HCT116 (cell line): ENCODE data around the gene CERS6. TPM values are rescaled to one million over a fixed set of nuclear protein-coding genes. Genes with fewer than 3 reads are reported as not detected.

Source experiments
- ATAC-seq: fragments of 200-7000 bp; cut with Tn5 transposase; 2 replicates; pipeline ENCODE4 v1.9.1; 2020; ENCODE audit warnings: mild to moderate bottlenecking, moderate library complexity
- BruUV-seq: library from RNA; stranded (reverse); fragments of 400-500 nt; replicated peaks from 2 replicates; lab custom pipeline; 2021; lab: Mats Ljungman, UMichigan
- CTCF ChIA-PET: fragments of 300-600 bp; sonication (Branson Sonifier 250); formaldehyde crosslinking; loops from one replicate; lab custom pipeline; 2021; ENCODE audit warnings: antibody characterized with exemption; lab: Charles Lee
- POLR2A ChIA-PET: fragments of 300-600, 350-600 bp; sonication (Branson Sonifier 250); formaldehyde crosslinking; loops from one replicate; lab custom pipeline; 2021; ENCODE audit warnings: antibody characterized with exemption; lab: Charles Lee
- RAD21 ChIA-PET, 2 experiments: fragments of 300-600 bp; sonication (Branson Sonifier 250); formaldehyde crosslinking; loops; one replicate each; lab custom pipeline; 2023; ENCODE audit warnings: low total read pairs in 2 of 2; ENCODE audit not compliant: uncharacterized antibody in 2 of 2, unreplicated experiment in 2 of 2, low non-redundant PET in 1 of 2; lab: Charles Lee
- DNase-seq: peaks from one replicate; pipeline ENCODE4 v3.0.0-alpha.2; 2010; ENCODE audit warnings: low read depth, low spot score
- H2AFZ ChIP-seq: fragments of 200-600 bp; shearing (Covaris generic), sonication (generic); 2 replicates; pipeline ENCODE4 v1.6.1; 2017; ENCODE audit warnings: low read depth, mixed run types, mixed read lengths, antibody characterized with exemption, low read length; ENCODE audit not compliant: poor library complexity, severe bottlenecking
- H3K27ac ChIP-seq: 2 replicates; pipeline ENCODE4 v1.5.1; 2012; ENCODE audit warnings: low read depth, low read length
- H3K27me3 ChIP-seq: fragments of 200-600 bp; sonication (generic); 2 replicates; pipeline ENCODE4 v1.6.1; 2016; ENCODE audit warnings: mixed run types, low read length, mixed read lengths; ENCODE audit not compliant: insufficient read depth
- H3K36me3 ChIP-seq, 2 experiments: fragments of 200-500 bp in 1 of 2; fragments of 200-600 bp in 1 of 2; sonication (Bioruptor generic) in 1 of 2; sonication (generic) in 1 of 2; 2 replicates each; pipeline versions ENCODE4 v1.5.1 to v1.6.1; 2014 to 2016; ENCODE audit warnings: low read length in 2 of 2, inconsistent platforms in 1 of 2, mixed read lengths in 1 of 2, mixed run types in 1 of 2; ENCODE audit not compliant: insufficient read depth in 2 of 2, control insufficient read depth in 1 of 2
- H3K4me1 ChIP-seq, 2 experiments: fragments of 200-600 bp in 1 of 2; sonication (generic) in 1 of 2; 2 replicates each; pipeline versions ENCODE4 v1.5.1 to v1.6.1; 2012 to 2017; ENCODE audit warnings: low read length in 2 of 2, inconsistent platforms in 1 of 2, mild to moderate bottlenecking in 1 of 2, mixed read lengths in 1 of 2, mixed run types in 1 of 2, moderate library complexity in 1 of 2; ENCODE audit not compliant: insufficient read depth in 2 of 2, control insufficient read depth in 1 of 2
- H3K4me2 ChIP-seq: fragments of 200-600 bp; sonication (generic); 2 replicates; pipeline ENCODE4 v1.6.1; 2017; ENCODE audit warnings: mixed run types, low read length, mixed read lengths
- H3K4me3 ChIP-seq, 2 experiments: fragments of 200-600 bp in 1 of 2; sonication (generic) in 1 of 2; replicated peaks in 1 of 2; 2 replicates each; pipeline ENCODE4 v1.5.1; 2011 to 2016; ENCODE audit warnings: low read length in 2 of 2, control low read depth in 1 of 2, low read depth in 1 of 2, mild to moderate bottlenecking in 1 of 2, mixed read lengths in 1 of 2, mixed run types in 1 of 2
- H3K79me2 ChIP-seq: fragments of 200-600 bp; sonication (generic); 2 replicates; pipeline ENCODE4 v1.6.1; 2017; ENCODE audit warnings: mild to moderate bottlenecking, mixed run types, low read length, moderate library complexity, mixed read lengths; ENCODE audit not compliant: insufficient read depth
- H3K9ac ChIP-seq: fragments of 200-600 bp; sonication (generic); 2 replicates; pipeline ENCODE4 v1.6.1; 2016; ENCODE audit warnings: low read length, mixed read lengths
- H3K9me2 ChIP-seq: fragments of 200-600 bp; sonication (generic), shearing (Covaris generic); 2 replicates; pipeline ENCODE4 v1.6.1; 2017; ENCODE audit warnings: mixed run types, mild to moderate bottlenecking, moderate library complexity; ENCODE audit not compliant: insufficient read depth
- H3K9me3 ChIP-seq, 2 experiments: fragments of 200-500 bp in 1 of 2; fragments of 200-600 bp in 1 of 2; sonication (Bioruptor generic) in 1 of 2; sonication (generic) in 1 of 2; 2 replicates each; pipeline ENCODE4 v1.6.1; 2014 to 2017; ENCODE audit warnings: low read length in 2 of 2, mixed read lengths in 2 of 2, inconsistent platforms in 1 of 2, low read depth in 1 of 2, mild to moderate bottlenecking in 1 of 2, mixed run types in 1 of 2, moderate library complexity in 1 of 2; ENCODE audit not compliant: control insufficient read depth in 1 of 2, insufficient read depth in 1 of 2
- H4K20me1 ChIP-seq: fragments of 200-600 bp; sonication (generic), shearing (Covaris generic); 2 replicates; pipeline ENCODE4 v1.6.1; 2017; ENCODE audit warnings: mixed run types, mild to moderate bottlenecking, moderate library complexity; ENCODE audit not compliant: insufficient read depth
- CBX3 ChIP-seq: IDR thresholded peaks from 2 replicates; pipeline ENCODE4 v1.6.1; 2012; ENCODE audit warnings: low read depth
- CEBPB ChIP-seq: IDR thresholded peaks from 2 replicates; pipeline ENCODE4 v1.6.1; 2012; ENCODE audit warnings: low read depth
- CTCF ChIP-seq, 3 experiments: fragments of 200-600 bp in 1 of 3; sonication (generic) in 1 of 3; IDR thresholded peaks in 2 of 3; conservative IDR thresholded peaks in 1 of 3; 2 replicates each; pipeline ENCODE4 v1.5.1; 2012 to 2017; ENCODE audit warnings: low read depth in 2 of 3, low read length in 2 of 3, antibody characterized with exemption in 1 of 3, borderline replicate concordance in 1 of 3, control low read depth in 1 of 3, mild to moderate bottlenecking in 1 of 3, mixed read lengths in 1 of 3, mixed run types in 1 of 3, moderate library complexity in 1 of 3; ENCODE audit not compliant: insufficient read depth in 1 of 3
- EGR1 ChIP-seq: IDR thresholded peaks from 2 replicates; pipeline ENCODE4 v1.6.1; 2012; ENCODE audit warnings: low read depth
- EZH2 ChIP-seq: fragments of 200-600 bp; sonication (generic); IDR thresholded peaks from 2 replicates; pipeline ENCODE4 v1.6.1; 2017; ENCODE audit warnings: antibody characterized with exemption, mixed run types
- EZH2phosphoT487 ChIP-seq: fragments of 200-600 bp; IDR thresholded peaks from 2 replicates; pipeline ENCODE4 v1.6.1; 2018; ENCODE audit warnings: antibody characterized with exemption, borderline replicate concordance
- FOSL1 ChIP-seq: IDR thresholded peaks from 2 replicates; pipeline ENCODE4 v1.6.1; 2012; ENCODE audit warnings: low read depth
- JUND ChIP-seq: IDR thresholded peaks from 2 replicates; pipeline ENCODE4 v1.6.1; 2012
- POLR2A ChIP-seq: IDR thresholded peaks from 2 replicates; pipeline ENCODE4 v1.7.0; 2011; ENCODE audit warnings: borderline replicate concordance; ENCODE audit not compliant: insufficient read depth, insufficient read length; ENCODE audit errors: extremely low read depth
- POLR2AphosphoS5 ChIP-seq: IDR thresholded peaks from 2 replicates; pipeline ENCODE4 v1.6.1; 2011; ENCODE audit warnings: mild to moderate bottlenecking, low read depth, low read length, moderate library complexity
- RAD21 ChIP-seq: IDR thresholded peaks from 2 replicates; pipeline ENCODE4 v1.6.1; 2012; ENCODE audit warnings: low read depth, mild to moderate bottlenecking
- REST ChIP-seq: IDR thresholded peaks from 2 replicates; pipeline ENCODE4 v1.6.1; 2012; ENCODE audit warnings: low read depth
- SIN3A ChIP-seq: IDR thresholded peaks from 2 replicates; pipeline ENCODE4 v1.6.1; 2012; ENCODE audit warnings: low read depth
- SP1 ChIP-seq: IDR thresholded peaks from 2 replicates; pipeline ENCODE4 v1.6.1; 2012; ENCODE audit warnings: low read depth
- SRF ChIP-seq: IDR thresholded peaks from 2 replicates; pipeline ENCODE4 v1.6.1; 2012; ENCODE audit warnings: low read depth
- TCF7L2 ChIP-seq: IDR thresholded peaks from 2 replicates; pipeline ENCODE4 v1.7.0; 2011; ENCODE audit warnings: borderline replicate concordance, inconsistent platforms; ENCODE audit not compliant: insufficient read depth, insufficient read length; ENCODE audit errors: extremely low read depth
- ZFX ChIP-seq: fragments of 450-650 bp; IDR thresholded peaks from 2 replicates; pipeline ENCODE4 v1.6.1; 2017
- intact Hi-C: fragments of 100-400 bp; cut with micrococcal nuclease; formaldehyde crosslinking; loops from 2 replicates; pipeline ENCODE4 v1.10.0; 2022
- total RNA-seq: library from RNA; stranded (reverse); gene quantifications from one replicate; pipeline ENCODE4 v1.2.1, GENCODE V29; 2021; ENCODE audit not compliant: unreplicated experiment
- TF ChIP-seq, protein P1 (sequence below): IDR thresholded peaks from 2 replicates; pipeline ENCODE4 v1.6.1; 2012

The CERS6 gene
- total RNA-seq, 1 experiment from 2014 or later: 37.0 TPM

GRCh38 chr2:168620554-168620953 lies 164.5 kb downstream of the CERS6 start (continued):
- TF ChIP-seq RAD21 (no peak), SRF (no peak), CTCF (IDR thresholded peaks at IDR 0.05 in 2 of 3, conservative IDR thresholded peaks at IDR 0.05 in 1 of 3; ENCODE audit: borderline replicate concordance in 1 of 3, insufficient read depth in 1 of 3, low read depth in 2 of 3, low read length in 2 of 3) (no peak), POLR2AphosphoS5 (no peak)
- TF ChIP-seq, protein P1, sequence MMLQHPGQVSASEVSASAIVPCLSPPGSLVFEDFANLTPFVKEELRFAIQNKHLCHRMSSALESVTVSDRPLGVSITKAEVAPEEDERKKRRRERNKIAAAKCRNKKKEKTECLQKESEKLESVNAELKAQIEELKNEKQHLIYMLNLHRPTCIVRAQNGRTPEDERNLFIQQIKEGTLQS: no peak
- TF ChIP-seq, all 23 proteins: peak for 0

DNA sequence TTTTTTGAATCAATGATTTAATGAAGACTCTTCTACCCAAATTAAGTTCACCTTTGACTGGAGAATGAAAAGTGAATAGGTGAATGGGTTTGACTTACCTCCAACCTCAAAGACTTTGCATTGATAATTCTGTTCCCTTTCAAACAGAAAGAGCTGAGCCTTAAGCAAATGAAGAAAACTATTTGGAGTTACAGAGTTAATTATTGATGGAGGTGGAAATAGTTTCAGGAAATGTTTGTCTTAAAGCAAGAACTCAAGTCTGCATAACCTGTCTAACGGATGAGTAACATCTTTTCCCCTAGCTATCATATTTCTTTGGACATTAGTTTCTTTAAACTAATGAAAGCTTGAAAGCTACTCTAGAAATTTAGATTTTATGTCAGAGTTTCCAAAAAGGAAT lies 166.5 kb downstream of the CERS6 start:
- CTCF ChIA-PET: no interaction called here
- BruUV-seq: no TSS peak
- no peak for ATAC-seq
- no peak overlapping the region for H3K9ac ChIP-seq
- H3K79me2 ChIP-seq: no peaks in the 10 kb centered on the region
- H3K36me3 ChIP-seq: no peaks in the 10 kb centered on the region
- no peak overlapping the region for H2AFZ ChIP-seq
- H3K9me2 ChIP-seq: no peaks in the 10 kb centered on the region
- RAD21 ChIA-PET: no interaction called here
- intact Hi-C loops: no loop called here
- POLR2A ChIA-PET: no interaction called here
- H4K20me1 ChIP-seq: no peaks in the 10 kb centered on the region
- no peaks in the 10 kb centered on the region for H3K9me3 ChIP-seq
- H3K4me3 ChIP-seq: no peak overlapping the region
- H3K4me1 ChIP-seq: no peaks in the 10 kb centered on the region
- no peak overlapping the region for H3K4me2 ChIP-seq
- H3K27me3 ChIP-seq: no peaks in the 10 kb centered on the region
- H3K27ac ChIP-seq: no peak overlapping the region
- DNase-seq: no peak
- TF ChIP-seq CBX3 (no peak), CTCF (IDR thresholded peaks at IDR 0.05 in 2 of 3, conservative IDR thresholded peaks at IDR 0.05 in 1 of 3; ENCODE audit: borderline replicate concordance in 1 of 3, insufficient read depth in 1 of 3, low read depth in 2 of 3, low read length in 2 of 3) (no peak), FOSL1 (no peak), EZH2phosphoT487 (no peak), EZH2 (no peak), EGR1 (no peak), POLR2AphosphoS5 (no peak), SRF (no peak), POLR2A (no peak), SP1 (no peak), SIN3A (no peak), CEBPB (no peak), JUND (no peak), ZFX (no peak), TCF7L2 (no peak), REST (no peak), RAD21 (no peak)
- TF ChIP-seq, protein P1: no peak
